GM18508 (cell line): ENCODE data around the gene RTN4RL2.
"Not testable (repeated sequence)": the region's sequence is repeated elsewhere in the genome, so short reads cannot be mapped to it uniquely, and the experiment has no call there.

Experiments
- ATAC-seq: cut with Tn5 transposase; IDR thresholded peaks from one replicate; pipeline ENCODE4 v1.9.1; 2021; ENCODE audit warnings: moderate number of reproducible peaks; ENCODE audit not compliant: insufficient read depth, unreplicated experiment

Gene RTN4RL2

DNA sequence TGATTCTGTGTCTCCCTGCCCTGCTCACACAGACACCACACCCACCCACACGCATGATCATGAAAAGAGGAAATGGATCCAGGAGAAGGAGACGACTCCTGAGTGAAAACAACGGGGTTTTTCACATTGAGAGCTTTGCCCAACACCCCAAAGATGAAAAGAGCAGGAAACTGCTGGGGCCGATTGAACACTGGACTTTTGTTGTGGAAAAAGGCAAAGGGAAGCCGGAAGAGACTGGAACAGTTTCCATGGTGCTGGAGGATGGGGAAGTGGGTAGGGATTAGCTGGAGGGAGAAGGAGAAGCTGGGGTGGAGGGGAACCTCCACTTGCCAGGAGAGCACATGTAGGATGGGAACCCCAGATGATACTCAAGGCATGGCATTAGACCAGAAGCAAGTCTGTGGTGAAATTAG is 28.2 kb upstream of the RTN4RL2 start:
- ATAC-seq: no peak

GRCh38 chr11:57432714-57433163 is 27.6 kb upstream of the RTN4RL2 start:
- no peak for ATAC-seq

GRCh38 chr11:57434640-57435546 is 25.4 kb upstream of the RTN4RL2 start:
- ATAC-seq: no peak

- no peak for ATAC-seq
Observed at GRCh38 chr11:57436031-57436430, 24.3 kb upstream of the RTN4RL2 start.

GRCh38 chr11:57438345-57439285 is 21.7 kb upstream of the RTN4RL2 start:
- no peak for ATAC-seq

GRCh38 chr11:57439786-57440185 is 20.5 kb upstream of the RTN4RL2 start:
- ATAC-seq: no peak

GRCh38 chr11:57440744-57441414 is 19.4 kb upstream of the RTN4RL2 start:
- ATAC-seq: no peak

- no peak for ATAC-seq
Observed at GRCh38 chr11:57444362-57445121, 15.8 kb upstream of the RTN4RL2 start.

DNA sequence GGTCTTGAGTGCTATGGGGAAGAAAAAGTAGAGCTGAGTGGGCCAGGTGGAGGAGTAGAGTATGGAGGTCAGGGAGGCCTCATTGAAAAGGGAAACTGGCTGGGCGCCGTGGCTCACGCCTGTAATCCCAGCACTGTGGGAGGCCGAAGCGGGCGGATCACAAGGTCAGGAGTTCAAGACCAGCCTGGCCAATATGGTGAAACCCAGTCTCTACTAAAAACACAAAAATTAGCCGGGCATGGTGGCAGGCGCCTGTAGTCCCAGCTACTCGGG is 15.3 kb upstream of the RTN4RL2 start:
- not testable (repeated sequence) for ATAC-seq

DNA sequence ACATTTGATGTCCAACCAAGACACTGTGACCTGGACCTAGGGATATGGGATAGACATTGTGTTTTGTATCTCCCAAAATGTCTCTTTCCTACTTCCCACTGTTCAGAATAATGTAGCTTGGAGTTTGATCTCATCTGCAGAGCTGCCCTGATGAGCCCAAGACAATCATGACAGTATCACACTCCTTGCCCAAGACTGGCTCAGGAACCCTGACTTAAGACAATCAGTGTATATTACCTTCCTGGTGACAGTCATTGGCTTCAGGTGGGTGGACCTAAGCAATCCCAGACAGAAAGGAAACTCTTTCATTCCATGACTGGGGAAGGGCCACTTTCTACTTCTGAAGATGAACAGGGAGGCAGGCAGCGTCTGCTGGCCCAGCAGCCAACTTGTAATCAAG is 14.3 kb upstream of the RTN4RL2 start:
- ATAC-seq: no peak

- no peak for ATAC-seq
Observed at GRCh38 chr11:57453543-57454177, 6.7 kb upstream of the RTN4RL2 start.

DNA sequence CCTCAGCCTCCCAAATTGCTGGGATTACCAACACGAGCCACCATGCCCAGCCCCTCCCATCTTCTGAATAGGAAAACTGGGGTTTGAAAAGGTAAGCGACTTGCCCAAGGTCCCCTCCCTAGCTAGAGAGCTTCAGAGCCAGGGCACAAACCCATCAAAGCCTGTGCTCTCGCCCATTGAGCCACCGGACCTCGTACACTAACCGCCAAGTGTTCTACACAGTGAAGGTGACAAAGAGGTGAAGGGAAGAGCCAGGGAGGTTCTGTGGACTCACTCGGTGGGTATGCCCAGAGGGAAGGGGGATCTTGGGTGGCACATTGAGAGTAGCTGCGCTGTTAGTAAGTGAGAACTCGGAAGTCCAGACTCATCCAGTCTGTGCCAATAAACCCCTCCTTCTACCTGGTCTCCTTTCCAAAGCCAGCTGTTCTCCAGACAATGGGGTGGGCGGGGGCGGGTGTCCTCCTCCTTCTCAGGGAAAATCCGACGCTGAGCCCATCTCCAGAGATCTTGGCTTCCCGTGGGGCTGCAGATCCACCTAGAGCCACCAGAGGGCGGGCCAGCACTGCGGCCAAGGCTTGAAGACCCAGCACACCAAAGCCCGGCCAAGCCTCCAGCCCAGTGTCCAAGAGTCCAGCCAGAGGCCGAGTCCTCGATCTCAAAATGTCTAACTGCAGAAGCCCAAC is 3.2 kb upstream of the RTN4RL2 start:
- ATAC-seq: no peak

DNA sequence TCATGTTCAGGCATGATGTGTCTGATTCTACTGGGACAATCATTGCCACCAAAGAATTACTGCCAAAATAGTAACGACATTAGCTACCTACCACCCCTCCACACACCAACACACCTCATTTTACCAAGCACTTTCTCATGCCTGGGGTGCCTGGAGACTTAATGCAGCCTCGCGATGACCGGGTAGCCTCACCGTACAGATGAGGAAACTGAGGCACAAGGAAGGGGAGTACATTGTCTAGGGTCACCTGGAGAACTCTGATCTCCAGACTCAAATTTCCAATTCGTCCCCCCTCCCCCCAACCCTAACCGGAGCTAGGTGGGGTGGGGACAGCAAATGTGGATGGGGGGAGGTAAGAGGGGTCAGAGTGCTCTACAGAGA is 2.7 kb upstream of the RTN4RL2 start:
- no peak for ATAC-seq

DNA sequence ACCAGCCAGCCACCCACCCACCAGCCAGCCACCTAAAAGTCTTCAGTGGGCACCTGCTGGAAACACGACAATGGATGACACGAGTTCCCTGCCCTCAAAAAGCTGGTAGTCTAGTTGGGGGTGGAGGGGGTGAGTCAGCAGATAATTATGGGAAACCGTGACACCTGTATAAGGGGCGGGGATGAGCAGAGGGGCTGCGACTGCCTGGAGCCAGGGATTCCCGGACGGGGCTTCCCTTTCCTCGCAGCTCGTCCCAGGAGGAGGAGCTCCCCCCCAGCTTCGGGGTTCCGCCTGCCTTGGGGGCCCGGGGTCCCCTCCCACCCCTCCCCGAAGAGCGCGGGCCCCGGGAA is 2.3 kb upstream of the RTN4RL2 start:
- ATAC-seq: no peak

GRCh38 chr11:57458410-57459163 is 1.7 kb upstream of the RTN4RL2 start:
- ATAC-seq: no peak

GRCh38 chr11:57459164-57460021 is 935 bp upstream of the RTN4RL2 start:
- no peak for ATAC-seq
